GM12878 (cell line): Measurements from ENCODE around the gene EIF2S1. TPM values are rescaled to one million over a fixed set of nuclear protein-coding genes. Genes with fewer than 3 reads are reported as not detected.

Experiments used
- ATAC-seq: fragments of 200-7000 bp; cut with Tn5 transposase; 3 replicates; pipeline ENCODE4 v1.9.1; 2020; ENCODE audit warnings: mild to moderate bottlenecking, moderate library complexity
- BruUV-seq: library from RNA; stranded (reverse); fragments of 400-500 nt; replicated peaks from 2 replicates; lab custom pipeline; 2021; lab: Mats Ljungman, UMichigan
- CTCF ChIA-PET: fragments of 300-600 bp; sonication (Branson Sonifier 250); formaldehyde crosslinking; extraction: SDS; loops from one replicate; lab custom pipeline; 2021; ENCODE audit warnings: inconsistent platforms; lab: Yijun Ruan, JAX
- POLR2A ChIA-PET: fragments of 350-600 bp; formaldehyde crosslinking; extraction: SDS; loops from one replicate; lab custom pipeline; 2021; ENCODE audit warnings: inconsistent platforms; lab: Charles Lee
- RAD21 ChIA-PET: fragments of 300-600 bp; sonication (Branson Sonifier 250); formaldehyde crosslinking; loops from one replicate; lab custom pipeline; 2023; ENCODE audit warnings: antibody characterized with exemption; ENCODE audit not compliant: unreplicated experiment; lab: Charles Lee
- SMC1A ChIA-PET: fragments of 300-600 bp; sonication (Branson Sonifier 250); formaldehyde crosslinking; loops from one replicate; lab custom pipeline; 2023; ENCODE audit not compliant: unreplicated experiment, uncharacterized antibody; lab: Charles Lee
- DNase-seq: peaks from one replicate; pipeline ENCODE4 v3.0.0-alpha.2; 2011; ENCODE audit warnings: low read depth, low spot score
- FAIRE-seq: peaks from 3 replicates; lab custom pipeline; 2011; peaks lifted over from hg19 to GRCh38; lab: Jason Lieb, UNC
- H2AFZ ChIP-seq: 2 replicates; pipeline ENCODE4 v1.6.0; 2011; ENCODE audit warnings: low read depth, low read length, control low read depth; ENCODE audit not compliant: control insufficient read depth
- H3K27ac ChIP-seq: 2 replicates; pipeline ENCODE4 v1.5.1; 2011; ENCODE audit warnings: control low read depth; ENCODE audit not compliant: control insufficient read depth, insufficient read depth
- H3K27me3 ChIP-seq, 2 experiments: replicated peaks in 1 of 2; 2 replicates each; pipeline versions ENCODE4 v1.6.0 to v1.6.1; 2011; ENCODE audit warnings: low read length in 1 of 2; ENCODE audit not compliant: control insufficient read depth in 2 of 2, insufficient read depth in 2 of 2
- H3K36me3 ChIP-seq, 2 experiments: 2 replicates each; pipeline ENCODE4 v1.5.1; 2011; ENCODE audit warnings: low read length in 1 of 2; ENCODE audit not compliant: control insufficient read depth in 2 of 2, insufficient read depth in 2 of 2
- H3K4me1 ChIP-seq: 2 replicates; pipeline ENCODE4 v1.6.1; 2011; ENCODE audit warnings: mild to moderate bottlenecking, low read length, moderate library complexity, mixed read lengths; ENCODE audit not compliant: control insufficient read depth, insufficient read depth
- H3K4me2 ChIP-seq: 2 replicates; pipeline ENCODE4 v1.6.0; 2011; ENCODE audit warnings: control low read depth; ENCODE audit not compliant: control insufficient read depth, insufficient read depth
- H3K4me3 ChIP-seq: fragments of 200-600 bp; sonication (generic); 2 replicates; pipeline ENCODE4 v1.5.1; 2016
- H3K79me2 ChIP-seq: 2 replicates; pipeline ENCODE4 v1.6.0; 2011; ENCODE audit warnings: low read length; ENCODE audit not compliant: control insufficient read depth, insufficient read depth
- H3K9ac ChIP-seq: 2 replicates; pipeline ENCODE4 v1.8.0; 2011; ENCODE audit warnings: low read length, control low read depth, mixed read lengths; ENCODE audit not compliant: control insufficient read depth, insufficient read depth
- H3K9me3 ChIP-seq: replicated peaks from 3 replicates; pipeline ENCODE4 v1.5.1; 2011; ENCODE audit warnings: mild to moderate bottlenecking, low read length; ENCODE audit not compliant: control insufficient read depth, insufficient read depth
- H4K20me1 ChIP-seq: 2 replicates; pipeline ENCODE4 v1.6.0; 2011; ENCODE audit not compliant: control insufficient read depth, insufficient read depth
- E2F4 ChIP-seq: IDR thresholded peaks from 2 replicates; pipeline ENCODE4 v1.6.1; 2012; ENCODE audit warnings: low read depth, low read length, improper control_type of control experiment
- MEF2A ChIP-seq: IDR thresholded peaks from 2 replicates; pipeline ENCODE4 v1.6.1; 2011; ENCODE audit warnings: low read depth, mild to moderate bottlenecking, low read length, moderate library complexity; ENCODE audit not compliant: insufficient read depth
- PKNOX1 ChIP-seq: fragments of 450-650 bp; IDR thresholded peaks from 2 replicates; pipeline ENCODE4 v1.6.1; 2016; ENCODE audit warnings: mild to moderate bottlenecking
- PRDM15 ChIP-seq: fragments of 450-650 bp; formaldehyde crosslinking; IDR thresholded peaks from 2 replicates; pipeline ENCODE4 v1.4.0; 2020; ENCODE audit warnings: mild to moderate bottlenecking, moderate library complexity
- WGBS: methylation state at CpG from one replicate; pipeline ENCODE4 v1.1.6; 2016; ENCODE audit warnings: low lambda C conversion rate; ENCODE audit not compliant: insufficient replicate concordance, insufficient coverage; ENCODE audit errors: missing lambda C conversion rate; 5-methylcytosine and 5-hydroxymethylcytosine counted together
- in situ Hi-C: fragments of 300-500 bp; cut with MboI; formaldehyde crosslinking; loops from 9 replicates; pipeline ENCODE4 v1.14.3; 2018; ENCODE audit warnings: mixed read lengths
- intact Hi-C: fragments of 100-400 bp; cut with micrococcal nuclease; formaldehyde crosslinking; loops from one replicate; pipeline ENCODE4 v1.14.2; 2022; ENCODE audit not compliant: unreplicated experiment
- polyA plus RNA-seq, 11 experiments: library from polyadenylated mRNA; depleted of rRNA in 4 of 11; unstranded in 6 of 11; stranded (reverse) in 5 of 11; fragments of >200 nt; fragmentation: Nextera tagmentation in 4 of 11; fragmentation: Illumina TruSeq in 1 of 11; extraction: Ambion mirVana in 4 of 11; extraction: Trizol in 1 of 11; gene quantifications; 1 replicate in 1 of 11; 2 replicates in 10 of 11; pipeline versions ENCODE4 v1.2.1 to v1.2.3, GENCODE V29; 2011 to 2016; ENCODE audit warnings: inconsistent platforms in 2 of 11, missing spikeins in 2 of 11, low read depth in 1 of 11
- total RNA-seq, 4 experiments: library from RNA; depleted of rRNA in 3 of 4; stranded (reverse); fragments of >200 nt in 3 of 4; fragmentation: Illumina TruSeq in 1 of 4; extraction: Trizol in 1 of 4; gene quantifications; 2 replicates each; pipeline versions ENCODE4 v1.2.1 to v1.2.3, GENCODE V29; 2013 to 2021
- TF ChIP-seq, protein P1 (sequence below): fragments of 450-650 bp; IDR thresholded peaks from 2 replicates; pipeline ENCODE4 v1.6.1; 2017; ENCODE audit warnings: antibody characterized with exemption, mild to moderate bottlenecking, moderate library complexity

The EIF2S1 gene
- total and polyA plus RNA-seq, 10 of the 15 experiments (the other 5 are each of a cell fraction or from before 2014, with no cell fraction given), result 155 to 563 (median 262) TPM

DNA sequence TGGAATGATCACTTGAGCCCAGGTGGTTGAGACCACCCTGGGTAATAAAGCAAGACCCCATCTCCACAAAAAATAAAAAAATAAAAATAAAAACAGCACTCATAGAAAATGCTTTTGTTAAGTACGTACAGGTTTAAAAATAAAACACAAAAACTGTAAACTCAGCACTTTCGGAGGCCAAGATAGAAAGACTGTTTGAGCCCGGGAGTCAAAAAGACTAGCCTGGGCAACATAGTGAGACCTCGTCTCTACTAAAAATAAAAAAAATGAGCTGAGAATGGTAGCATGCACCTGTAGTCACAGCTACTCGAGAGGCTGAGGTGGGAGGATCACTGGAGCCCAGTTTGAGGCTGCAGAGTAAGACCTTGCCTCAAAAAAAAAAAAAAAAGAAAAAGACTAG, 8.1 kb upstream of the EIF2S1 start:
- no peak for DNase-seq
- in situ Hi-C loops, result loop anchor here (10.0 kb wide), 1 partner anchor 847 kb away; the partner anchor contains the start of gene GPHN
- Histone ChIP-seq H3K27ac (no peak overlapping the region), H3K36me3 (no peaks in the 10 kb centered on the region; a peak in 1 of 4 replicates), H3K4me3 (no peak overlapping the region), H3K4me1 (peaks cover 4% of the 10 kb centered on the region; the same call in 1 of the 2 replicates), H3K9ac (no peak overlapping the region), H4K20me1 (no peaks in the 10 kb centered on the region), H2AFZ (no peak overlapping the region), H3K4me2 (no peak overlapping the region), H3K9me3 (no peaks in the 10 kb centered on the region), H3K27me3 (no peaks in the 10 kb centered on the region)
- 98% methylated on average over 5 of the region's 5 CpGs for WGBS
- no peak for ATAC-seq
- FAIRE-seq, result no peak
- ChIA-PET POLR2A (no interaction called here), SMC1A (interaction anchor here (0.6 to 3.1 kb wide), 2 partner anchors 11 to 77 kb away, joined by 3 to 12 read pairs; no protein-coding TSS in a partner anchor), CTCF (interaction anchor here (0.6 to 2.0 kb wide), 6 partner anchors 8 to 352 kb away, joined by 3 to 8 read pairs (median 4); partner anchors contain the start of gene ATP6V1D), RAD21 (no interaction called here)
- intact Hi-C loops, result no loop called here
- no TSS peak for BruUV-seq
- TF ChIP-seq, protein P1, sequence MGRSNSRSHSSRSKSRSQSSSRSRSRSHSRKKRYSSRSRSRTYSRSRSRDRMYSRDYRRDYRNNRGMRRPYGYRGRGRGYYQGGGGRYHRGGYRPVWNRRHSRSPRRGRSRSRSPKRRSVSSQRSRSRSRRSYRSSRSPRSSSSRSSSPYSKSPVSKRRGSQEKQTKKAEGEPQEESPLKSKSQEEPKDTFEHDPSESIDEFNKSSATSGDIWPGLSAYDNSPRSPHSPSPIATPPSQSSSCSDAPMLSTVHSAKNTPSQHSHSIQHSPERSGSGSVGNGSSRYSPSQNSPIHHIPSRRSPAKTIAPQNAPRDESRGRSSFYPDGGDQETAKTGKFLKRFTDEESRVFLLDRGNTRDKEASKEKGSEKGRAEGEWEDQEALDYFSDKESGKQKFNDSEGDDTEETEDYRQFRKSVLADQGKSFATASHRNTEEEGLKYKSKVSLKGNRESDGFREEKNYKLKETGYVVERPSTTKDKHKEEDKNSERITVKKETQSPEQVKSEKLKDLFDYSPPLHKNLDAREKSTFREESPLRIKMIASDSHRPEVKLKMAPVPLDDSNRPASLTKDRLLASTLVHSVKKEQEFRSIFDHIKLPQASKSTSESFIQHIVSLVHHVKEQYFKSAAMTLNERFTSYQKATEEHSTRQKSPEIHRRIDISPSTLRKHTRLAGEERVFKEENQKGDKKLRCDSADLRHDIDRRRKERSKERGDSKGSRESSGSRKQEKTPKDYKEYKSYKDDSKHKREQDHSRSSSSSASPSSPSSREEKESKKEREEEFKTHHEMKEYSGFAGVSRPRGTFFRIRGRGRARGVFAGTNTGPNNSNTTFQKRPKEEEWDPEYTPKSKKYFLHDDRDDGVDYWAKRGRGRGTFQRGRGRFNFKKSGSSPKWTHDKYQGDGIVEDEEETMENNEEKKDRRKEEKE, result no peak
- TF ChIP-seq PKNOX1, result no peak
- no peak for TF ChIP-seq E2F4
- TF ChIP-seq MEF2A, result no peak
- TF ChIP-seq PRDM15 (CRISPR knock-in tag), result no peak
- TF ChIP-seq, all 136 proteins: peak for 0
- peaks cover 11% of the 10 kb centered on the region for H3K79me2 ChIP-seq
